ENCODE measurements around the gene OST4. TPM values are rescaled to one million over a fixed set of nuclear protein-coding genes. Genes with fewer than 3 reads are reported as not detected.
A peak's percentile ranks its signal among the peaks of the same experiment; 100 is the strongest.
"Not testable (repeated sequence)": the region's sequence is repeated elsewhere in the genome, so short reads cannot be mapped to it uniquely, and the experiment has no call there.

Gene OST4
- polyA plus RNA-seq (ENCODE audit: insufficient read length in 12 of 12): 100 to 1,000 TPM in 11 of 12 donors, not detected in 1; 209 to 311 (median 238) TPM
- long read RNA-seq, donor 1, transcript OST4-201 (2 exons, 559 nt): minor isoform, 93 of 509 reads
- long read RNA-seq, donor 1, transcript OST4-203 (3 exons, 561 nt): major isoform, 408 of 509 reads
- long read RNA-seq, donor 1, partial matches to known transcripts: 8 of 509 reads
- long read RNA-seq, donor 1, other reads (novel, unspliced or antisense): 0 of 509 reads
- long read RNA-seq, donor 2, transcript OST4-201 (2 exons, 559 nt): minor isoform, 77 of 440 reads
- long read RNA-seq, donor 2, transcript OST4-203 (3 exons, 561 nt): major isoform, 355 of 440 reads
- long read RNA-seq, donor 2, partial matches to known transcripts: 8 of 440 reads
- long read RNA-seq, donor 2, other reads (novel, unspliced or antisense): 0 of 440 reads
- long read RNA-seq, donor 3, transcript OST4-203 (3 exons, 561 nt): major isoform, 161 of 224 reads
- long read RNA-seq, donor 3, transcript OST4-201 (2 exons, 559 nt): minor isoform, 63 of 224 reads
- long read RNA-seq, donor 3, partial matches to known transcripts: 0 of 224 reads
- long read RNA-seq, donor 3, other reads (novel, unspliced or antisense): 0 of 224 reads
- long read RNA-seq, donor 4, transcript OST4-201 (2 exons, 559 nt): minor isoform, 51 of 183 reads
- long read RNA-seq, donor 4, transcript OST4-203 (3 exons, 561 nt): major isoform, 132 of 183 reads
- long read RNA-seq, donor 4, partial matches to known transcripts: 0 of 183 reads
- long read RNA-seq, donor 4, other reads (novel, unspliced or antisense): 0 of 183 reads
- long read RNA-seq, donor 5, transcript OST4-201 (2 exons, 559 nt): minor isoform, 58 of 468 reads
- long read RNA-seq, donor 5, transcript OST4-203 (3 exons, 561 nt): major isoform, 404 of 468 reads
- long read RNA-seq, donor 5, partial matches to known transcripts: 6 of 468 reads
- long read RNA-seq, donor 5, other reads (novel, unspliced or antisense): 0 of 468 reads
- long read RNA-seq, donor 6, transcript OST4-201 (2 exons, 559 nt): minor isoform, 82 of 292 reads
- long read RNA-seq, donor 6, transcript OST4-203 (3 exons, 561 nt): major isoform, 205 of 292 reads
- long read RNA-seq, donor 6, partial matches to known transcripts: 5 of 292 reads
- long read RNA-seq, donor 6, other reads (novel, unspliced or antisense): 0 of 292 reads
- long read RNA-seq, donor 7, transcript OST4-201 (2 exons, 559 nt): minor isoform, 45 of 211 reads
- long read RNA-seq, donor 7, transcript OST4-203 (3 exons, 561 nt): major isoform, 166 of 211 reads
- long read RNA-seq, donor 7, partial matches to known transcripts: 0 of 211 reads
- long read RNA-seq, donor 7, other reads (novel, unspliced or antisense): 0 of 211 reads
- long read RNA-seq, donor 8, transcript OST4-203 (3 exons, 561 nt): major isoform, 336 of 426 reads
- long read RNA-seq, donor 8, transcript OST4-201 (2 exons, 559 nt): minor isoform, 83 of 426 reads
- long read RNA-seq, donor 8, partial matches to known transcripts: 7 of 426 reads
- long read RNA-seq, donor 8, other reads (novel, unspliced or antisense): 0 of 426 reads
- long read RNA-seq, donor 9, transcript OST4-201 (2 exons, 559 nt): minor isoform, 91 of 360 reads
- long read RNA-seq, donor 9, transcript OST4-203 (3 exons, 561 nt): major isoform, 269 of 360 reads
- long read RNA-seq, donor 9, partial matches to known transcripts: 0 of 360 reads
- long read RNA-seq, donor 9, other reads (novel, unspliced or antisense): 0 of 360 reads
- long read RNA-seq, donor 10, transcript OST4-201 (2 exons, 559 nt): minor isoform, 69 of 352 reads
- long read RNA-seq, donor 10, transcript OST4-203 (3 exons, 561 nt): major isoform, 276 of 352 reads
- long read RNA-seq, donor 10, partial matches to known transcripts: 7 of 352 reads
- long read RNA-seq, donor 10, other reads (novel, unspliced or antisense): 0 of 352 reads
- long read RNA-seq, donor 11, transcript OST4-203 (3 exons, 561 nt): major isoform, 422 of 527 reads
- long read RNA-seq, donor 11, transcript OST4-201 (2 exons, 559 nt): minor isoform, 105 of 527 reads
- long read RNA-seq, donor 11, partial matches to known transcripts: 0 of 527 reads
- long read RNA-seq, donor 11, other reads (novel, unspliced or antisense): 0 of 527 reads

GRCh38 chr2:27071277-27071989 is at the start of gene OST4:
Gene OST4, minus strand, starts transcription at chr2:27071654.
- DNase-seq: peak; percentile 88

GRCh38 chr2:27119330-27119670 is 47.8 kb upstream of the OST4 start:
- not testable (repeated sequence) for DNase-seq

- DNase-seq: no peak
Measured at GRCh38 chr2:27118525-27119329, 47.3 kb upstream of the OST4 start, which contains the start of gene CGREF1. Gene CGREF1, minus strand, starts transcription at chr2:27119128. Its CDS starts 14,762 bp downstream, at chr2:27104366.

DNA sequence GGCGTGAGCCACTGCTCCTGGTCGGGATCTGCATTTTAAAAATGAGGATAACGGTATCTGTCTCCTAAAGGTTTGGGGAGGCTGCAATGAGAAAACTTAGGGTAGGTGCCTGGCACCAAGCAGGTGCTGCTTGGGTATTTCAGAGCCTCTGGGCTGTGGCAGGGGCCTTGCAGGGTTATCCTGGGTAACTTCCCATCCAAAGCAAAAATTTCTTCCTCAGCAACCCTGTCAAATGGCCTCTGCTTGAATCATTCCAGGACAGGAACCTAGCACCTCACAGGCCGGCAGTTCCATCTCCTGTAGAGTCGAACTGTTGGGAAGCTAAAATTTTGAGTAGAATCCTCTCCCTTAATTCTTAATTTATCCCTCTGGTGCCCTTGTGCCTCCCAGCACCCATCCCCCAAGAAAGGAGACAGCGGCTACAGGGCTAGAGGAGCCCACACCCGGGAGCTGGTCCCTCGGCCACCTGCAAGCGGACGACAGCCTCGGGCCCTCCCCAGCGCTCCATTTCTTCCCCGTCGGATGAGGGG is 46.6 kb upstream of the OST4 start:
- no peak for DNase-seq

DNA sequence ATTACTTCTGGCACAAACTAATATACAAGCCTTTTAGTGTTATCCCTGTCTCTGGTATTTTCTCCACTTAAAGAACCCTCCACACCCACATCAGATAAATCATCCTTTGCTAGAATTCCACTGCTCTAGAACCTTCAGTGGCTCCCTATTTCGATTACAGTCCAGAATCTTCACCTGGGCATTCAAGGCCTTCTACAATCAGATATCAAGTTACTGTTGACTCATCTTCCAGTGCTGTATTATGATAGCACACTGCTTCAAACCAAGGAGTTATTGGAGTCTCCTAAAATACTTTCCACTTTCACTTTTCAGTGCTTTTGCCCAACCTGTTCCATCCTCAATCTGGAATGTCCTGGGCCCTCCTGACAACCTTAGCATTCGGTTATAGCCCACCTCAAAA is 44.1 kb upstream of the OST4 start:
- no peak for DNase-seq

- not testable (repeated sequence) for DNase-seq
Measured at GRCh38 chr2:27111392-27112078, 40.1 kb upstream of the OST4 start.

- not testable (repeated sequence) for DNase-seq
Measured at GRCh38 chr2:27110603-27111352, 39.3 kb upstream of the OST4 start.

GRCh38 chr2:27109083-27109482 is 37.6 kb upstream of the OST4 start:
- no peak for DNase-seq

GRCh38 chr2:27108221-27108620 is 36.8 kb upstream of the OST4 start:
- no peak for DNase-seq

DNA sequence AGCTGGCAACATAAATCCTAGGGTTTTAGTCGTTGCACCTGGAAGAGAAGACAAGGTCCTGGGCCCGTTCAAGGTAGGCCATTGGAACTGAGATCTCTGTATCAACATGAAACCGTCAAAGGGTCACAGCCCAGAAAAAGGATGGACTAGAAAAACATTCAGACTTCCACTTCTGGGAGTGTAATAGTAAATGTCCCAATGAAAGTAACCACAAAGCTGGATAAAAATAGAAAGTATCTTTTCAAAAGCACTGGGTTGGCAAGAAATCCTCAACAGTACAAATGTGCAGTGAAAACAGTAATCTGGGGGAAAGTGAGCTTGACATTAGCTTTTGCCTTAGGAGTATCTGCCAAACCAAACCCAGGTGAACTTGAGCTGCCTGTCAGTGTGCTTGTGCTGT is 34.5 kb upstream of the OST4 start:
- DNase-seq: no peak

DNA sequence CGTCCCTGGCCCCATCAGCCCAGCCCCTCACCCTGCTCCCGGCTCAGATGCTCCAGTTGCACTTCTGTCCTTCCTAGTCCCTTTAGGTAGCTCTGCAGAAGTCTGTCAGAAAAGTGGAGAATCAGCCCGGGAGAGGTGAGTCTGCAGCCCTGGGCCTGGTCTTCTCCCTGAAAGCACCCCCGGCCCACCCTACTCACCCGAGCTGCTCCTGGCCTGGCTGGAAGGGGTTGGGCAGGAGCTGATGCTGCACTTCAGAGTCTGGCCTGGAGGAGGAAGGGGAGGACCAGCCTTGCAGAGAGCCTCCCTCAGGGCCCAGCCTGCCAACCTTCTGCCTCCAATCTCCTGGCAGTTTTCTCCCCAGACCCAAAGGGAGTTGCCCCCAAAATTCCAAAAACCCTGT is 30.9 kb upstream of the OST4 start:
- DNase-seq: no peak

- DNase-seq: no peak
Measured at GRCh38 chr2:27100036-27100435, 28.6 kb upstream of the OST4 start.

- DNase-seq: no peak
Measured at GRCh38 chr2:27099334-27099955, 28.0 kb upstream of the OST4 start.

GRCh38 chr2:27097341-27097740 is 25.9 kb upstream of the OST4 start:
- no peak for DNase-seq

GRCh38 chr2:27096748-27097297 is 25.4 kb upstream of the OST4 start:
- DNase-seq: no peak

All from muscle of arm (tissue), 14 donors.